ENCODE measurements around the gene YTHDF1. TPM values are rescaled to one million over a fixed set of nuclear protein-coding genes. Genes with fewer than 3 reads are reported as not detected.

YTHDF1 gene
- total and polyA plus RNA-seq, 2 of the 8 experiments (the other 6 are each of a cell fraction or from before 2014, with no cell fraction given): 32.8 to 66.0 TPM

GRCh38 chr20:63171991-63172390 is 43.9 kb downstream of the YTHDF1 start:
- Histone ChIP-seq H3K23me2 (ENCODE audit: low read depth, low read length) (peaks cover 8% of the 10 kb centered on the region; the same call in 1 of the 2 replicates), H2AK5ac (ENCODE audit: low read depth, low read length) (0 out of 2 replicates have a peak overlapping the region, but pooled peaks have one; percentile 53), H3K56ac (replicated peaks; ENCODE audit: insufficient read length, low read depth, low read length) (no peak overlapping the region), H3K14ac (ENCODE audit: insufficient read length) (no peak overlapping the region), H3K4me2 (ENCODE audit: insufficient read depth in 1 of 2, low read depth in 2 of 2, low read length in 2 of 2) (no peak overlapping the region; a peak in 1 of 4 replicates), H2BK20ac (ENCODE audit: low read length) (no peak overlapping the region), H3K4me1 (replicated peaks in 1 of 4; ENCODE audit: control insufficient read depth in 3 of 4, insufficient read depth in 4 of 4, low read length in 3 of 4) (peaks cover 3 to 44% (median 26%) of the 10 kb centered on the region in 4 experiments), H4K20me1 (replicated peaks in 1 of 2; ENCODE audit: control insufficient read depth in 1 of 2, insufficient read depth in 2 of 2, low read length in 2 of 2) (peaks cover 0 to 6% of the 10 kb centered on the region in 2 experiments), H3K79me1 (ENCODE audit: low read depth, low read length) (no peaks in the 10 kb centered on the region), H3K79me2 (ENCODE audit: control insufficient read depth in 1 of 2, insufficient read depth in 2 of 2, low read length in 2 of 2) (no peaks in the 10 kb centered on the region), H2BK5ac (ENCODE audit: low read depth, low read length) (no peak overlapping the region), H4K5ac (ENCODE audit: insufficient read length, low read depth, low read length) (no peak overlapping the region), H3K36me3 (ENCODE audit: control insufficient read depth in 2 of 4, insufficient read depth in 4 of 4, low read length in 3 of 4) (no peaks in the 10 kb centered on the region), H3K4ac (replicated peaks; ENCODE audit: insufficient read length, low read depth, low read length) (no peak overlapping the region), H3K27me3 (replicated peaks in 1 of 4; ENCODE audit: control insufficient read depth in 3 of 4, extremely low read depth in 1 of 4, insufficient read depth in 3 of 4, low read length in 3 of 4) (peaks cover 24 to 48% (median 39%) of the 10 kb centered on the region in 4 experiments), H4K8ac (ENCODE audit: extremely low read depth, insufficient read depth, low read length) (no peak overlapping the region), H3K4me3 (ENCODE audit: extremely low read depth in 1 of 4, insufficient read depth in 2 of 4, low read depth in 3 of 4, low read length in 4 of 4) (no peak overlapping the region), H2BK120ac (replicated peaks; ENCODE audit: low read depth, low read length) (no peak overlapping the region), H2AFZ (ENCODE audit: low read length) (no peak overlapping the region), H2BK15ac (ENCODE audit: low read length) (no peak overlapping the region), H3K9me3 (ENCODE audit: insufficient read depth in 2 of 2, low read depth in 1 of 2, low read length in 1 of 2) (no peaks in the 10 kb centered on the region), H3K27ac (ENCODE audit: low read depth, low read length) (no peak overlapping the region), H3K18ac (ENCODE audit: extremely low read depth, low read length) (no peak overlapping the region), H2BK12ac (ENCODE audit: low read depth, low read length) (peak overlapping the region; percentile 50; the same call in 1 of the 2 replicates), H3K9ac (replicated peaks in 1 of 4; ENCODE audit: extremely low read depth in 1 of 4, low read depth in 3 of 4, low read length in 3 of 4) (no peak overlapping the region), H3K23ac (ENCODE audit: insufficient read length) (no peak overlapping the region), H4K91ac (replicated peaks; ENCODE audit: insufficient read length, low read length) (no peak overlapping the region)
- CTCF ChIA-PET (ENCODE audit: partially characterized antibody): interaction anchor here (1.0 to 3.4 kb wide), 10 partner anchors 9 to 117 kb away, joined by 3 to 21 read pairs (median 4); partner anchors contain the start of gene BIRC7
- 85% methylated on average over 5 of the region's 5 CpGs; no CpG with 5 or more reads in 1 of the 2 experiments for WGBS, 2 experiments (ENCODE audit: extremely low coverage in 1 of 2, insufficient coverage in 1 of 2, insufficient read length in 1 of 2, insufficient replicate concordance in 2 of 2, low coverage in 1 of 2, low lambda C conversion rate in 2 of 2, missing lambda C conversion rate in 1 of 2)
- POLR2A ChIA-PET (ENCODE audit: partially characterized antibody): no interaction called here
- FAIRE-seq (no peak), DNase-seq (ENCODE audit: low read depth in 1 of 2, low spot score in 2 of 2) (no peak)
- no peak for TF ChIP-seq RNF2 (IDR thresholded peaks at IDR 0.05; ENCODE audit: borderline replicate concordance, low read depth, low read length, missing control alignments, poor library complexity, severe bottlenecking)
- TF ChIP-seq KDM4A (IDR thresholded peaks at IDR 0.05; ENCODE audit: low read depth, low read length, severe bottlenecking): no peak
- no peak for TF ChIP-seq TEAD4 (IDR thresholded peaks at IDR 0.05; ENCODE audit: low read depth, low read length)

Data from H1 (cell line).